Lower leg skin (tissue), 4 donors: ENCODE results near the gene LSM8. TPM values are rescaled to one million over a fixed set of nuclear protein-coding genes. Genes with fewer than 3 reads are reported as not detected.

Experiments used
- DNase-seq, 2 donors: peaks; one replicate each; pipeline ENCODE4 v3.0.0-alpha.2; 2019; ENCODE audit warnings: low spot score in 2 of 2
- H3K4me3 ChIP-seq: fragments of 200-600 bp; sonication (generic); 2 replicates; pipeline ENCODE4 v1.5.1; 2017; ENCODE audit warnings: mild to moderate bottlenecking, low read depth; ENCODE audit not compliant: poor library complexity, severe bottlenecking
- CTCF ChIP-seq, 3 donors: fragments of 450-650 bp; IDR thresholded peaks; one replicate each; pipeline ENCODE4 v1.5.1; 2016; ENCODE audit warnings: antibody characterized with exemption in 3 of 3, mild to moderate bottlenecking in 3 of 3, moderate library complexity in 2 of 3
- POLR2A ChIP-seq, 2 donors: fragments of 450-650 bp; IDR thresholded peaks; one replicate each; pipeline ENCODE4 v1.6.1; 2016 to 2017; ENCODE audit warnings: antibody characterized with exemption in 2 of 2, mild to moderate bottlenecking in 1 of 2, moderate library complexity in 1 of 2
- WGBS, 2 donors: methylation state at CpG; one replicate each; pipeline ENCODE4 v1.1.5; 2018; 5-methylcytosine and 5-hydroxymethylcytosine counted together
- intact Hi-C: fragments of 100-400 bp; cut with DNase I; formaldehyde crosslinking; loops from one replicate; pipeline ENCODE4 v1.15.0; 2023; ENCODE audit warnings: low total_unique reads
- total RNA-seq, 4 donors: library from RNA; depleted of rRNA; stranded (reverse); fragments of >200 nt; gene quantifications; one replicate each; pipeline ENCODE4 v1.1.0, GENCODE V29; 2016

Gene LSM8
- total RNA-seq, 4 donors from 2014 or later, result 18.2 to 49.3 (median 24.8) TPM

- intact Hi-C loops, result no loop called here
- no peak overlapping the region for H3K4me3 ChIP-seq
- 76 to 83% methylated on average over 2 of the region's 2 CpGs for WGBS, 2 donors
Measured at GRCh38 chr7:118151671-118152070, 32.3 kb upstream of the LSM8 start.

GRCh38 chr7:118152149-118152548, 31.8 kb upstream of the LSM8 start:
- WGBS, 2 donors, result 38 to 40% methylated on average over 1 of the region's 1 CpG
- DNase-seq, result no peak
- intact Hi-C loops, result no loop called here
- TF ChIP-seq CTCF (IDR thresholded peaks at IDR 0.05), result no peak
- no peak for TF ChIP-seq POLR2A (IDR thresholded peaks at IDR 0.05)
- H3K4me3 ChIP-seq, result no peak overlapping the region

More at GRCh38 chr7:118151671-118152070, 32.3 kb upstream of the LSM8 start:
- DNase-seq, result no peak
- no peak for TF ChIP-seq CTCF (IDR thresholded peaks at IDR 0.05)

GRCh38 chr7:118152654-118153053, 31.3 kb upstream of the LSM8 start:
- DNase-seq, result no peak
- intact Hi-C loops, result no loop called here
- no peak overlapping the region for H3K4me3 ChIP-seq
- TF ChIP-seq POLR2A (IDR thresholded peaks at IDR 0.05) (no peak), CTCF (IDR thresholded peaks at IDR 0.05) (no peak)

- 19 to 21% methylated on average over 4 of the region's 4 CpGs for WGBS, 2 donors
- intact Hi-C loops, result no loop called here
- peak in 1 of 2 donors; percentile 15 for DNase-seq
- no peak for TF ChIP-seq CTCF (IDR thresholded peaks at IDR 0.05)
- TF ChIP-seq POLR2A (IDR thresholded peaks at IDR 0.05), result no peak
- H3K4me3 ChIP-seq, result no peak overlapping the region
Measured at GRCh38 chr7:118153551-118154177, 30.3 kb upstream of the LSM8 start.

- no peak for DNase-seq
- TF ChIP-seq CTCF (IDR thresholded peaks at IDR 0.05), result no peak
- no peak for TF ChIP-seq POLR2A (IDR thresholded peaks at IDR 0.05)
- intact Hi-C loops, result no loop called here
- H3K4me3 ChIP-seq, result no peak overlapping the region
Measured at GRCh38 chr7:118158766-118159165, 25.2 kb upstream of the LSM8 start.

GRCh38 chr7:118169146-118169545, 14.8 kb upstream of the LSM8 start:
- DNase-seq, result no peak
- H3K4me3 ChIP-seq, result no peak overlapping the region
- 63 to 76% methylated on average over 4 of the region's 4 CpGs for WGBS, 2 donors
- no peak for TF ChIP-seq CTCF (IDR thresholded peaks at IDR 0.05)
- no peak for TF ChIP-seq POLR2A (IDR thresholded peaks at IDR 0.05)
- intact Hi-C loops, result no loop called here
